ENCODE measurements around the gene ZNF827. TPM values are rescaled to one million over a fixed set of nuclear protein-coding genes. Genes with fewer than 3 reads are reported as not detected.
A peak's percentile ranks its signal among the peaks of the same experiment; 100 is the strongest.

Gene ZNF827
- total RNA-seq, 1 donor from 2014 or later: 21.2 TPM

DNA sequence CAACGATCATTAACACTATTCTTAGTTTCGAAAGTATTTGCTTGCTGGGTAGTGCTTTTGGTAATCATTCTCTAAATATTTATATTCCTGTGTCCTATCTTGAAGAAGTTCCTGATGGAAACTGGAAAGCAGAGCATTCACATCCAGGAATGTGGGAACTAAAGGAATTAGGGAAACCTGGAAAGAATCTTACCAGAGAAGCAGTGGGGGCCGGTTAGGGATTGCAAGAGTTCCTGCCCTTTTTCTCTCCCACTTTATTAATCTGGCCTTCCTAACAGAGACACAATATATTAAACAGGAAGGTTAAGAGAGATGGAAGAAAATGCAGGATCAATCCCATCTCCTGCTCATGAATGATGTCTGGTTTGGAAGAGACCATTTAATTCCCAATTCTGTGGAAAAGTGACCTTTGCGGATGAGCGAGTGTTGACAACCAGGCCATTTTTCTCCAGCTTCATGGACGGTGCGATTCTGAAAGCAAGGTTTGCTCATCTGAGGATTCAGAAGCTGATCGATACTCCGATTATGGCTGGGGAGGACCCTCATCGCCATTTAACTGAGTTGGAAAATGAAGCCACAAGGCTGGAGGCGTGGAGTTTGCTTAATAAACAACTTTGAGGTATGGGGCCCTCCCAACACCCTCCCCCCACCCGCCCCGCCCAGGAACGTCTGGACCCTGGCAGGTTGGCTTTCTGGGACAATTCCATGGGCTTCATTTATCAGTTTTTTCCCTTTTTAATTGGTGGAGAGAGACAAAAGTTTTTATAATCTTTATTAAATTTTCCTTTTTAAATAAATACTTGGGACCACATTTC, 206.4 kb downstream of the ZNF827 start:
- H3K4me3 Mint-ChIP-seq: peak overlapping the region; percentile 64
- TF ChIP-seq, protein P1, sequence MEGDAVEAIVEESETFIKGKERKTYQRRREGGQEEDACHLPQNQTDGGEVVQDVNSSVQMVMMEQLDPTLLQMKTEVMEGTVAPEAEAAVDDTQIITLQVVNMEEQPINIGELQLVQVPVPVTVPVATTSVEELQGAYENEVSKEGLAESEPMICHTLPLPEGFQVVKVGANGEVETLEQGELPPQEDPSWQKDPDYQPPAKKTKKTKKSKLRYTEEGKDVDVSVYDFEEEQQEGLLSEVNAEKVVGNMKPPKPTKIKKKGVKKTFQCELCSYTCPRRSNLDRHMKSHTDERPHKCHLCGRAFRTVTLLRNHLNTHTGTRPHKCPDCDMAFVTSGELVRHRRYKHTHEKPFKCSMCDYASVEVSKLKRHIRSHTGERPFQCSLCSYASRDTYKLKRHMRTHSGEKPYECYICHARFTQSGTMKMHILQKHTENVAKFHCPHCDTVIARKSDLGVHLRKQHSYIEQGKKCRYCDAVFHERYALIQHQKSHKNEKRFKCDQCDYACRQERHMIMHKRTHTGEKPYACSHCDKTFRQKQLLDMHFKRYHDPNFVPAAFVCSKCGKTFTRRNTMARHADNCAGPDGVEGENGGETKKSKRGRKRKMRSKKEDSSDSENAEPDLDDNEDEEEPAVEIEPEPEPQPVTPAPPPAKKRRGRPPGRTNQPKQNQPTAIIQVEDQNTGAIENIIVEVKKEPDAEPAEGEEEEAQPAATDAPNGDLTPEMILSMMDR (conservative IDR thresholded peaks at IDR 0.05): no peak
- H3K27ac Mint-ChIP-seq (ENCODE audit: unreplicated experiment): no peak overlapping the region
- H3K36me3 Mint-ChIP-seq (ENCODE audit: low read depth): no peaks in the 10 kb centered on the region
- H3K9me3 Mint-ChIP-seq: no peaks in the 10 kb centered on the region
- peaks cover 34% of the 10 kb centered on the region for H3K4me1 Mint-ChIP-seq
- H3K27me3 Mint-ChIP-seq (ENCODE audit: low read depth): no peaks in the 10 kb centered on the region
- DNase-seq (ENCODE audit: low read depth, low spot score): no peak

DNA sequence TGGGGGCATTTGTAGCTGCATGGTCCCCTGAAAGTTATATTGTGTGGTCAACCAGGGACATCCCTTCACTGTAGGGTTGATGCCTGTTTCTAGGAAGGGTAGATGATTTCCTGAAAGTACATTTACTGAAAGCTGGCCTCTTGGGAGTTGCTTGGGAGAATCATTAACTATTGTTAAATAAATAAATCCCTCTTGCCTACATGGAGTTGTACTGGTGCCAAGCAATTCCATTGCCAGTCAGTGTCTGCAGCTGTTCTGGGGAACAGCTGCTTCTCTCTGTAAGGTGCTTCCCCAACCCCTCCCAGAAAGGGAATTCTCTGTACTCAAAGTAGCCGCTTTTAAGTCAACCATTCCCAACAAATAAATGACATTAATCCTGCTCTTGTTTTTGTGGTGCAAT, 207.6 kb downstream of the ZNF827 start:
- no peak overlapping the region for H3K27ac Mint-ChIP-seq (ENCODE audit: unreplicated experiment)
- no peak for DNase-seq (ENCODE audit: low read depth, low spot score)
- no peaks in the 10 kb centered on the region for H3K27me3 Mint-ChIP-seq (ENCODE audit: low read depth)
- H3K9me3 Mint-ChIP-seq: no peaks in the 10 kb centered on the region
- TF ChIP-seq, protein P1 (conservative IDR thresholded peaks at IDR 0.05): no peak
- H3K4me1 Mint-ChIP-seq: peaks cover 33% of the 10 kb centered on the region
- peak overlapping the region; percentile 57 for H3K4me3 Mint-ChIP-seq
- H3K36me3 Mint-ChIP-seq (ENCODE audit: low read depth): no peaks in the 10 kb centered on the region

DNA sequence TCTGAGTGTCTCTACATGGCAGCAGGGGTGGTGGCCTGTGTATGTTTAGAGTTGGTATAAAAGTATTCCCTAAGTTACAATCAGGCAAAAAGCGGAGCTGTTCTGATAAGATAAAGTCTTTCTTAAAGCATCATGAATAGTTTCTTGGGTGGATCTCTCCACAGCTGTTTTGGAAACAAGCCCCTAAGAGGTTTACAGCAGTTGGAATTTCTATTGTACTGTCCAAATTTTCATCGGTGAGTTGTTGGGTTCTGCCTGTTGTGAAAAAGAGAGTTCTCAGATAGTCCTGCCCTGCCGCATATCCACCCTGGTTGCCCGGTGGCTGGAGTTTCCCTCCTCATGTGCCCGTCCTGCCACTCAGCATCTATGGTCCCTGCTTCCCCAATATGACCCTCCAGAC, 208.6 kb downstream of the ZNF827 start:
- H3K36me3 Mint-ChIP-seq (ENCODE audit: low read depth): no peaks in the 10 kb centered on the region
- no peaks in the 10 kb centered on the region for H3K9me3 Mint-ChIP-seq
- no peak overlapping the region for H3K27ac Mint-ChIP-seq (ENCODE audit: unreplicated experiment)
- TF ChIP-seq, protein P1 (conservative IDR thresholded peaks at IDR 0.05): no peak
- no peak overlapping the region for H3K4me3 Mint-ChIP-seq
- no peak for DNase-seq (ENCODE audit: low read depth, low spot score)
- no peaks in the 10 kb centered on the region for H3K27me3 Mint-ChIP-seq (ENCODE audit: low read depth)
- H3K4me1 Mint-ChIP-seq: peaks cover 23% of the 10 kb centered on the region

DNA sequence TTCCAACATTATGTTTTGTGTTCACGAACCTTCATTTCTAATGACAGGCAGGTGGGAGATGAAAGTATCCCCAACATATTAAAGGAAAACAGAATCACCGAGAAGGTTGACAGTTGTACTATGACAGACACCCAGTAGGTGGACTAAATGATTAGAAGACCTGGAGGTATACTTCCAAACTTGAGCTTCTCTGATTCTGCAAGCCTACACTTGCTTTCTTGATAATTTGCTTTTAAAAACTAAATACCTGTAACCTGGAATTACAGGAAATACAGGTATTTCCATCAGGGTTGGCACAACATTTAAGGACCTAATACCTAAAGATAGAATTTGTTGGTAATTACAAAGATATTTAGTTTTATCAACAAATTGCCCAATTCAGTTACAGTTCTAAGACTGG, 215.3 kb downstream of the ZNF827 start:
- no peak for DNase-seq (ENCODE audit: low read depth, low spot score)
- TF ChIP-seq, protein P1 (conservative IDR thresholded peaks at IDR 0.05): no peak
- H3K9me3 Mint-ChIP-seq: peaks cover 8% of the 10 kb centered on the region
- H3K27ac Mint-ChIP-seq (ENCODE audit: unreplicated experiment): no peak overlapping the region
- no peaks in the 10 kb centered on the region for H3K36me3 Mint-ChIP-seq (ENCODE audit: low read depth)
- no peak overlapping the region for H3K4me3 Mint-ChIP-seq
- H3K4me1 Mint-ChIP-seq: peaks cover 18% of the 10 kb centered on the region
- H3K27me3 Mint-ChIP-seq (ENCODE audit: low read depth): no peaks in the 10 kb centered on the region

DNA sequence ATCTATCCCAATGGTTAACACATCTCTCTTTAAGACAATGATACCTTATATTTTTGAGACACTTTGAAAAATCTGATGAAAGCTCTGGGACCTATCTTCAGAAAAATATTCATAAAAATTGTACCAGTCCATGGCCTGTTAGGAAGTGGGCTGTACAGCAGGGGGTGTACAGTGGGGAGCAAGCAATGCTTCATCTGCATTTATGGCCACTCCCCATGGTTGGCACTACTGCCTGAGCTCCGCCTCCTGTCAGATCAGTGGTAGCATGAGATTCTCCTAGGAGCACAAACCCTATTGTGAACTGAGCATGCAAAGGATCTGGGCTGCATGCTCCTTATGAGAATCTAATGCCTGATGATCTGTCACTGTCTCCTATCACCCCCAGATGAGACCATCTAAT, 216.1 kb downstream of the ZNF827 start:
- Mint-ChIP-seq H3K27ac (ENCODE audit: unreplicated experiment) (no peak overlapping the region), H3K4me1 (peaks cover 18% of the 10 kb centered on the region), H3K4me3 (no peak overlapping the region), H3K9me3 (peaks cover 8% of the 10 kb centered on the region), H3K36me3 (ENCODE audit: low read depth) (no peaks in the 10 kb centered on the region), H3K27me3 (ENCODE audit: low read depth) (no peaks in the 10 kb centered on the region)
- DNase-seq (ENCODE audit: low read depth, low spot score): no peak
- TF ChIP-seq, protein P1 (conservative IDR thresholded peaks at IDR 0.05): no peak
